Stimulated activated CD8-positive, alpha-beta memory T cell treated with anti-CD3 and anti-CD28 coated beads, Interleukin-15, amount 100 ng/mL, for 48 hours (primary cell): ENCODE results near the gene MAEA.
A peak's percentile ranks its signal among the peaks of the same experiment; 100 is the strongest.
"Not testable (repeated sequence)": the region's sequence is repeated elsewhere in the genome, so short reads cannot be mapped to it uniquely, and the experiment has no call there.

ENCODE experiments used
- DNase-seq, 2 donors: peaks; one replicate each; pipeline ENCODE4 v3.0.0-alpha.2; 2020; ENCODE audit warnings: low read depth in 2 of 2

The MAEA gene

GRCh38 chr4:1321486-1321885 lies 31.8 kb downstream of the MAEA start:
- no peak for DNase-seq

- DNase-seq, result no peak
Measured at GRCh38 chr4:1321946-1322650, 32.4 kb downstream of the MAEA start.

- DNase-seq, result no peak
Measured at GRCh38 chr4:1323280-1323634, 33.6 kb downstream of the MAEA start.

GRCh38 chr4:1323635-1324442 lies 34.1 kb downstream of the MAEA start:
- no peak for DNase-seq

GRCh38 chr4:1324443-1325175 lies 34.9 kb downstream of the MAEA start:
- not testable (repeated sequence) for DNase-seq

- no peak for DNase-seq
Measured at GRCh38 chr4:1325176-1325480, 35.4 kb downstream of the MAEA start.

GRCh38 chr4:1325681-1326635 lies 36.3 kb downstream of the MAEA start:
- DNase-seq, result no peak

GRCh38 chr4:1326751-1327525 lies 37.2 kb downstream of the MAEA start:
- DNase-seq, result no peak

- no peak for DNase-seq
Measured at GRCh38 chr4:1327526-1328266, 38.0 kb downstream of the MAEA start.

GRCh38 chr4:1328267-1329155 lies 38.8 kb downstream of the MAEA start:
- no peak for DNase-seq

GRCh38 chr4:1329408-1330371 lies 40.0 kb downstream of the MAEA start:
- DNase-seq, result no peak

- DNase-seq, result peak; percentile 57 to 61
Measured at GRCh38 chr4:1330761-1331590, 41.3 kb downstream of the MAEA start.

- DNase-seq, result no peak
Measured at GRCh38 chr4:1331591-1332353, 42.1 kb downstream of the MAEA start.

GRCh38 chr4:1332686-1333085 lies 43.0 kb downstream of the MAEA start:
- DNase-seq, result no peak

GRCh38 chr4:1333256-1333655 lies 43.6 kb downstream of the MAEA start:
- DNase-seq, result no peak

- DNase-seq, result not testable (repeated sequence)
Measured at GRCh38 chr4:1333851-1334578, 44.3 kb downstream of the MAEA start.
